C4-2B (cell line): ENCODE results near the gene ZKSCAN2.
A peak's percentile ranks its signal among the peaks of the same experiment; 100 is the strongest.

Source experiments
- H3K27ac ChIP-seq: fragments of 450-650 bp; 2 replicates; pipeline ENCODE4 v1.5.1; 2017
- CTCF ChIP-seq: fragments of 450-650 bp; conservative IDR thresholded peaks from 2 replicates; pipeline ENCODE4 v1.5.1; 2017; ENCODE audit warnings: mild to moderate bottlenecking
- ZFX ChIP-seq: fragments of 450-650 bp; IDR thresholded peaks from 2 replicates; pipeline ENCODE4 v1.6.1; 2017

ZKSCAN2 gene

GRCh38 chr16:25271421-25271820 lies 13.8 kb upstream of the ZKSCAN2 start:
- TF ChIP-seq CTCF = no peak
- no peak for TF ChIP-seq ZFX
- no peak overlapping the region for H3K27ac ChIP-seq

- no peak overlapping the region for H3K27ac ChIP-seq
- no peak for TF ChIP-seq CTCF
- TF ChIP-seq ZFX = no peak
Observed at GRCh38 chr16:25270577-25270976, 12.9 kb upstream of the ZKSCAN2 start.

GRCh38 chr16:25269879-25270278 lies 12.2 kb upstream of the ZKSCAN2 start:
- no peak overlapping the region for H3K27ac ChIP-seq
- TF ChIP-seq CTCF = no peak
- TF ChIP-seq ZFX = no peak

- TF ChIP-seq CTCF (no peak), ZFX (no peak)
- no peak overlapping the region for H3K27ac ChIP-seq
Observed at GRCh38 chr16:25265968-25266367, 8.3 kb upstream of the ZKSCAN2 start.

GRCh38 chr16:25264597-25264996 lies 7.0 kb upstream of the ZKSCAN2 start:
- no peak for TF ChIP-seq ZFX
- no peak for TF ChIP-seq CTCF

GRCh38 chr16:25260416-25260815 lies 2.8 kb upstream of the ZKSCAN2 start:
- TF ChIP-seq CTCF (no peak), ZFX (no peak)
- H3K27ac ChIP-seq = no peak overlapping the region

More at GRCh38 chr16:25264597-25264996, 7.0 kb upstream of the ZKSCAN2 start:
- no peak overlapping the region for H3K27ac ChIP-seq

- TF ChIP-seq CTCF (no peak), ZFX (no peak)
- H3K27ac ChIP-seq = peak overlapping the region; percentile 91
Observed at GRCh38 chr16:25258861-25259179, 1.2 kb upstream of the ZKSCAN2 start.
